Panc1 (cell line): Measurements from ENCODE around the gene YES1.

ENCODE experiments used
- POLR2AphosphoS5 ChIP-seq: IDR thresholded peaks from 2 replicates; pipeline ENCODE4 v1.6.1; 2012; ENCODE audit warnings: mild to moderate bottlenecking, low read depth, low read length, moderate library complexity
- REST ChIP-seq, 2 experiments: IDR thresholded peaks; 2 replicates each; pipeline ENCODE4 v1.6.1; 2011 to 2012; ENCODE audit warnings: low read depth in 2 of 2, control low read depth in 1 of 2, low read length in 1 of 2, mild to moderate bottlenecking in 1 of 2, moderate library complexity in 1 of 2; ENCODE audit not compliant: insufficient read depth in 1 of 2
- SIN3A ChIP-seq: IDR thresholded peaks from 2 replicates; pipeline ENCODE4 v1.6.1; 2012; ENCODE audit warnings: low read depth, mild to moderate bottlenecking, low read length, moderate library complexity, borderline replicate concordance; ENCODE audit not compliant: insufficient read depth
- TF ChIP-seq, protein P1 (sequence below): fragments of 450-650 bp; IDR thresholded peaks from 2 replicates; pipeline ENCODE4 v1.5.1; 2017; ENCODE audit warnings: mild to moderate bottlenecking

DNA sequence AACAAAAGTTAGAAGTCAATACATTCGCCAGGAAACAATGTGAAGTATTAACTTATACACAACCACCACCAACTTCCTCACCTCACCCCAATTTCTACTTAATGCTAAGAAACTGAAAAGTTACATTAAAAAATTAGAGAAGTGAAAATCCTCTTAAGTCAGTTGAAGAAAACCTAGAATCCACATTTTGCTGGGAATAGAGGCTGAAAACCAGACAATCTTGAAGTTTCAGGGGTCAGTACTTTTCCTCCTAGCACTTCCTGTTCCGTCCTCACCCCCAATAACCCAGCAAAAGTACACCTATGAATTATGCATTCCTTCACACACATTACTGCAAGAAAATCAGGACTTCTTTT, 6.3 kb downstream of the YES1 start:
- TF ChIP-seq POLR2AphosphoS5 (no peak), REST (IDR thresholded peaks at IDR 0.05; ENCODE audit: insufficient read depth in 1 of 2, low read depth in 2 of 2, low read length in 1 of 2) (no peak), SIN3A (no peak)
- TF ChIP-seq, protein P1, sequence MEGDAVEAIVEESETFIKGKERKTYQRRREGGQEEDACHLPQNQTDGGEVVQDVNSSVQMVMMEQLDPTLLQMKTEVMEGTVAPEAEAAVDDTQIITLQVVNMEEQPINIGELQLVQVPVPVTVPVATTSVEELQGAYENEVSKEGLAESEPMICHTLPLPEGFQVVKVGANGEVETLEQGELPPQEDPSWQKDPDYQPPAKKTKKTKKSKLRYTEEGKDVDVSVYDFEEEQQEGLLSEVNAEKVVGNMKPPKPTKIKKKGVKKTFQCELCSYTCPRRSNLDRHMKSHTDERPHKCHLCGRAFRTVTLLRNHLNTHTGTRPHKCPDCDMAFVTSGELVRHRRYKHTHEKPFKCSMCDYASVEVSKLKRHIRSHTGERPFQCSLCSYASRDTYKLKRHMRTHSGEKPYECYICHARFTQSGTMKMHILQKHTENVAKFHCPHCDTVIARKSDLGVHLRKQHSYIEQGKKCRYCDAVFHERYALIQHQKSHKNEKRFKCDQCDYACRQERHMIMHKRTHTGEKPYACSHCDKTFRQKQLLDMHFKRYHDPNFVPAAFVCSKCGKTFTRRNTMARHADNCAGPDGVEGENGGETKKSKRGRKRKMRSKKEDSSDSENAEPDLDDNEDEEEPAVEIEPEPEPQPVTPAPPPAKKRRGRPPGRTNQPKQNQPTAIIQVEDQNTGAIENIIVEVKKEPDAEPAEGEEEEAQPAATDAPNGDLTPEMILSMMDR = no peak
